Astrocyte of the hippocampus (primary cell): ENCODE results near the gene TTF1.

Experiments used
- DNase-seq: peaks from one replicate; pipeline ENCODE4 v3.0.0; 2011; ENCODE audit warnings: low read depth, low spot score

The TTF1 gene, protein sequence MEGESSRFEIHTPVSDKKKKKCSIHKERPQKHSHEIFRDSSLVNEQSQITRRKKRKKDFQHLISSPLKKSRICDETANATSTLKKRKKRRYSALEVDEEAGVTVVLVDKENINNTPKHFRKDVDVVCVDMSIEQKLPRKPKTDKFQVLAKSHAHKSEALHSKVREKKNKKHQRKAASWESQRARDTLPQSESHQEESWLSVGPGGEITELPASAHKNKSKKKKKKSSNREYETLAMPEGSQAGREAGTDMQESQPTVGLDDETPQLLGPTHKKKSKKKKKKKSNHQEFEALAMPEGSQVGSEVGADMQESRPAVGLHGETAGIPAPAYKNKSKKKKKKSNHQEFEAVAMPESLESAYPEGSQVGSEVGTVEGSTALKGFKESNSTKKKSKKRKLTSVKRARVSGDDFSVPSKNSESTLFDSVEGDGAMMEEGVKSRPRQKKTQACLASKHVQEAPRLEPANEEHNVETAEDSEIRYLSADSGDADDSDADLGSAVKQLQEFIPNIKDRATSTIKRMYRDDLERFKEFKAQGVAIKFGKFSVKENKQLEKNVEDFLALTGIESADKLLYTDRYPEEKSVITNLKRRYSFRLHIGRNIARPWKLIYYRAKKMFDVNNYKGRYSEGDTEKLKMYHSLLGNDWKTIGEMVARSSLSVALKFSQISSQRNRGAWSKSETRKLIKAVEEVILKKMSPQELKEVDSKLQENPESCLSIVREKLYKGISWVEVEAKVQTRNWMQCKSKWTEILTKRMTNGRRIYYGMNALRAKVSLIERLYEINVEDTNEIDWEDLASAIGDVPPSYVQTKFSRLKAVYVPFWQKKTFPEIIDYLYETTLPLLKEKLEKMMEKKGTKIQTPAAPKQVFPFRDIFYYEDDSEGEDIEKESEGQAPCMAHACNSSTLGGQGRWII

DNA sequence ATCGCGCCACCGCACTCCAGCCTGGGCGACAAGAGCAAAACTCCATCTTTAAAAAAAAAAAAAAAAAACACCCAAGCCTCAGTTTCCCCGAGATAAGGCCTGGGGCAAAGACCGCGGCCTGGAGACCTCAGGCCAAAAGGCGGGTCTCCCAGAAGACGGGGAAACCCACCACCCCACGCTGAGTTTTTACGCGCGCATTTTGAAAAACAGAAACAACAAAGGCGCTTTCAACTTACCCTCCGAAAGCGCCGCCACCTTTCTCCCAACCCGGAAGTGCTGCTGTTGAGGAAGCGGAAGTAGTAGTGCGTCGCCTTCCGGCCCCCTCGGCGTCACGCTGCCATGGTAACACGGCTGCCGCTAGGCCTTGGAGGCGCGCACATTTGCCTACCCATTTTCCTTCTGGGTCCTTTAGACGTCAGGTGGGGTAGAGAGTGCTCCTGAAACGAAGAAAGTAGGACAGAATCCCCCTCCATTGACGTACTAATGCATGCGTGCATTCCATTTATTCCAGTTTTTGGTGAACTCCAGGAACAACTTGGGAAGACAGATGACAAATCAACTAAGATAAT is at the start of gene TTF1:
Gene TTF1, minus strand, starts transcription at position 287 of the 569 bp plus-strand sequence. CDS start 4,019 bp downstream, outside the sequence.
- peak; percentile 94 for DNase-seq

DNA sequence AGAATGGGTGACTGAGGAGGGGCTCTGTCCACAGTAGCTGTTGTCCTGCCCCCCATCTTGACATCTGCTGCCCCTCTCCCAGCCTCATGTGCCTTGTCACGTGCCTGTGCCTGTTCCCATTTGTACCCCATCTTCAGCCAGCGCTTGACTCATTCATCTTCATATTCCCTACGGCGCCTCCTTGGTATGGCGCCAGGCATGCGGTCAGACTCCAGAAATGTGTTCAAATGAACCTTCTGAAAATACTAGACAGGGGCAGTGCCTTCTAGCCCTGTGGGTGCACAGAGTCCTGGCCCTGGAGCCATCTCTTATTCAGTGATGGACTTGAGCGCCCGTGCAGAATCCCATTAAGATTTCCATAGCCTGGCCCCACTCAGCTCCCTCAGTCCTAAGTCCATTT is 49.6 kb upstream of the TTF1 start:
- no peak for DNase-seq

- DNase-seq: no peak
Measured at GRCh38 chr9:132451276-132451675, 44.6 kb upstream of the TTF1 start.

DNA sequence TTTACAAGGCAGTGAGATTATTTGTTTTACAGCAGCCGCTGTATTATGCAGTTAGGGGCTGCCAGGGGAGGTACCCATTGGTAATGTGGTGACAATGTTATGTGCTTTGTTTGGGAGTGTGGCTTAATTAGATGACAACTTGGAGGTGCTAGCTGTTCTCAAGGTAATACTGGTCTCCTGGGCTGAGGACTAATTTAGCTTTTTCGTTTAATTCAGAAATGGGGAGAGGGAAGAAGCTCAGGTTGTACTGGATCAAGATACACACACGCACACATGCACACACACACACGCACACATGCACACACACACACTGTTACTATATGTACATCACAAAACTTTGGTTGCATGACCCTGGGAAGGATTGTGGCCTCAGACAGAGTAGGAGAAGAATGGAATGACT is 41.3 kb upstream of the TTF1 start:
- DNase-seq: no peak

DNA sequence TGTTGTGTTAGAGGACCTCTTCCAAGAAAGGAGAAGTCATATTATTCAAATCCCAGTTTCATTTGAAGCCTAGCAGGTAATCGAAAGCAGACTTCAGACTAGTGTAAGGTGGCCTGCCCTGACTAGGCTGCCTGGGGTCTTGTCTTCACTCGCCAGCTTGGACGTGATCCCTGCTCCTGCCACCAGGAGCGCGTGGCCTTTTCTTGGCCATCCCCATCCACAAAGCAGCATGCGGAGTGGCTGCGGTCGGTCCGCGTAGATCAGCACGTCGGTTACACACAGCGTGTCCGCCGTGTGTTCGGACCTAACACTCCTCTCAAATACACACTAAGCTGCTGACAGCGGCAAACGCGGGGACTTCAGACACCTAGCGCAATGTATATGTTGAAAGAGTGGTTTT is 40.7 kb upstream of the TTF1 start:
- no peak for DNase-seq

GRCh38 chr9:132446887-132447286 is 40.2 kb upstream of the TTF1 start:
- no peak for DNase-seq

GRCh38 chr9:132443951-132444607 is 37.4 kb upstream of the TTF1 start:
- no peak for DNase-seq

DNA sequence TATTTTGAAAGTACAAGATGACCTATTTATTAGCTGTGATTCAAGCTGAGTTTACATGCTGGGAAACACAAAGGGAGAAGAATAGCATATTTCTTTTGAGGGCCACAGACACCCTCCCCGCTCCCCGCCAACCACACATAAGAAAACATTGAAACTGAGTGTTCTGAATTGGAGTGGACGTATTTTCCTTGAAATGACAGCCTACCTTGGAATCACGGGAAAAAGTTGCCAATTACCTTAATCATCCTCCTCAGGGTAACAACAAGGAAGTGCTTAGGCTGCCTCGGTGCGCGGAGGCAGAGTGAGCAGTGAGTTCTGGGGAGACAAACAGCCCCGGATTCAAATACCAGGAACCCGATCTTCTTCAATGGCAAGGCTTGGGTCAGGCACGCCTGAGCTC is 34.8 kb upstream of the TTF1 start:
- no peak for DNase-seq

DNA sequence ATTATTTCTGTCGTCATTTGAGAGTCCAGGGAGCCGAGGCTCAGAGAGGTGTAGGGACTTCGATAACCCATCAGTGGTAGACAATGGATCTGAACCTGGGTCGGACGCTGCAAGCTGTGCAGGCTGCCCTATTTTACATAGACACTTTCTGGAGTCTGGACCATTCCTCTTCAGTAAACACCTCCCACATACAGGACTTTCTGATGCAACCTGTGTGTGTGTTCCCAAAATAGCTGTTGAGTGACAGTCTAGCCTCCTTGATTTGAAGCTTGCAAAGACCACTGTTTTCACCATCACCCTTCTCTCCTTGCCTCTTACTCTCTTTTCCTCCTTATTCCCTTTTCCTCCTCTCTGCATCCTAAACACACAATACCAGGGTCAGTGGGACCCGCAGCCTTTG is 34.1 kb upstream of the TTF1 start:
- no peak for DNase-seq

DNA sequence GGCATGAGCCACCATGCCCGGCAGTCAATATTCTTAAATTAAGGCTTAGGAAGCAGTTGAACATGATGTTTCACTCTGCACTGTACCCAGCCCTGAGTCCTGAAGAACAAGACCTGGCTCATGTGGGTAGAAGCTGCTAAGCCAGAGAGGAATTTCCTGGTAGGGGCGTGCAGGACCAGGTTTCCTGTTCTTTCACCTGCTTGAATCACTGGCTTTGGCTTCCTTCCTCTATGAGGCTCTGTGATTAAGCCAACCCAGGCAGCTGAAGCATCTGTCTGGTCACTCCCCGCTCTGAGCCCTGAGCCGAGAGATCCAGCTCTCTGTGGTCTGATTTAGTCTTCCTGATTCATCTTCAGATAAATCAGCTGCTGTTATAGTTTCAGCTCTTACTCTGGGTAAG is 32.5 kb upstream of the TTF1 start:
- DNase-seq: no peak

- DNase-seq: no peak
Measured at GRCh38 chr9:132434881-132435280, 28.2 kb upstream of the TTF1 start.

GRCh38 chr9:132430998-132431397 is 24.4 kb upstream of the TTF1 start:
- no peak for DNase-seq

DNA sequence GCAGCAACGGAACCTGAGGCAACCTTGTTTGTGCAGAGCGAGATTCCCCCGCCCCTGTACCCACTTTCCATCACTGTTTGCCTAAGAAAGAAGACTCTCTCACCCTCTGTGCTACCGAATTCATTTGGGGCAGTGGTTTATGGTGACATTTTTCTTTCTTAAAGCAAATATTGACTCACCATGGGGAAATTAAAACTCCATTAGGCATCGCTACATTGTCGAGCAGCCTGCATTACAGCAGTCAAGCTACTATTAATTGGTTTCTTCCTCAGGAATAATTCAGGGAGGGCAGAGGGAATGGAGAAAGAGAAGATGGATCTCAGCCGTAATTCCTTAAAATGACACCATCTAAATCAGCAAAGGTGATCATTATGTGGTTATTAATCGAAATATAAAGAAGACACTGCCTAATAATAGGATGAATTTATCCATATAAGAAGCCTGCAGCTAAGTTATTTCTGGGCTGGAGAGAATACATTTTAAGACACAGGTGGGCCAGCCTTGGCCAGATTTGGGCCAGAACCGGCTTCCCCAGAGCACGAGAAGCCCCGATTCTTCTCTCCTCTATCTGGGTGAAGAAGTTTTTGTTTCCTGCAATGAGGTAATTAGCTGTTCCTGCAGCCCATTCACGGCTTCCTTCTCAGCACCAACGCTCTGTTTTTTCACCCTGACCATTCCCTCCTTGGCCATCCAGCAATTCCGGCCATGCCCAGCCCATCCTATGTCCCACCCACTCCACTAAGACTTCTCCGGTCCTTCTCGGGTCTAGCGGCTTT is 20.2 kb upstream of the TTF1 start:
- no peak for DNase-seq

DNA sequence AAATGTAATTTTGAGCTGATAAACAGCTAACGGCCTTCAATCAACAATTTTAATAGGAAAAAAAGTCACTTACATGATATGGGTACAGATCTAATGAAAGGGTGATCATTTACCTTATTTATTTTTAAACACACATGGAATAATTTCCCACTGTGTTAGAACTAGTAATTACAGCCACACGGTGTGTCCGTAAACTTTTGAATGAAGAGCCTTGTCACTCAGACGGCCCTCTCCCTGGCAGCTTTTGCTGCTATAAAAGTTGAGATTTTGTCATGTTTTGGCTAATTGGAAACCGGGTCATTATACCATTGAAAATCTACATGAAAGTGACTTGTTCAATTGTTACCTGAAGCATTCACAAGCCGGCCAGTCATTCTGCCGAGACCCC is 19.0 kb upstream of the TTF1 start:
- no peak for DNase-seq

DNA sequence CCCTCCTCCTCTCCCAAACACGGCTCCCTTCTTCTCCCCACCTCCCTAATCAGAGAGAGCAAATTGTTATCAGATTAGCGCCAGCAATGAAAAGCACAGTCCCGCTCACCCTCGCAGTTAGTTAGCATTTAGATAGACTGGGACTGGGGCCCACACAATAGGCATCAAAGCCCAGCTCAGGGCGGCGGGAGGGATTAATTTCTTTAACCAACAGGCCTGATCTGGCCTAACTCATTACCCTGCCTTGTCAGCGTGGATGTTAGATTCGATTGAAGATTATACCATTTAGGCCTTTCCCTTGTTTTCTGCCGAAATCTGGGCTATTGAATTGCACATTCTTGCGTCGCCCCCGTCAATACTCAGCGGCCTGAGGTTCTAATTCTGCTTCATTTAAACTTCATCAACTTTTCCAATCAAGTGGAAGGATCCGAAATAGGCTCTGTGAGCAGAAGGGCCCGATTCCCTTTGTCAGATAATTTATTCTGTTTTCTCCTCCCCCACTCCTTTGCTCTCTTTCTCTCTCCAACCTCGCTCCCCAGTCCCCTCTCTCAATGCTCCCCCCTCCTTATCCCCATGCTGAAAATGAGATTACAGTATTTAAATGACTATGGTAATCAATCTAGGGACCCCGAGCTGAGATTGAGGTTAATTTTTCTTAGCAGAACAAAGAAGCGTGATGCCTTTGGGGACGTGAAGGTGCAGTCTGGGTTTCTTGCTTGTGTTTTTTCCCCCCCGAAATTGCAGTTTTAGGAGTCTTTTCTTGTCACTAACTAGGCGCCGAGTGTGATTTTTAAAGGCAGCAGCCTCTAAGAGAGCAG is 18.4 kb upstream of the TTF1 start:
- no peak for DNase-seq

- no peak for DNase-seq
Measured at GRCh38 chr9:132423503-132423902, 16.9 kb upstream of the TTF1 start.

DNA sequence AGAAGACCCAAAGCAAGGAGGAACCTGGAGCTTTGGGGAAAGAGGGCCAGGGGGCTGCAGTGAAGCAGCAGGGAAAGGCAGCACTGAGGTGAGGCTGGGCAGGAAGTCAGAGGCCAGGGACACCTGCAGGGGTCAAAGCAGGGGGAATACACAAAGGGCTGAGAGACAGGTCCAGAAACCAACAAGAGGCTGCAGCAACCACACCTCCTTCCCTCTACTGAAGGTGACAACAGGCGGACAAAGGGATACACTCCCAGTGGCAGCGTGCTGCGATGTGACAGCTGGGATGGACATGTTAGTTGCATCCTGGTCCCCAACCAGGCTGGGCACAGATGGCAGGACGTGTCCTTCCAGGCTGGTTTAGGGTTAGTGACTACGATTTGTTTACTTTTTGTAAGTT is 15.9 kb upstream of the TTF1 start:
- DNase-seq: no peak

GRCh38 chr9:132418726-132419363 is 12.2 kb upstream of the TTF1 start:
- DNase-seq: no peak

DNA sequence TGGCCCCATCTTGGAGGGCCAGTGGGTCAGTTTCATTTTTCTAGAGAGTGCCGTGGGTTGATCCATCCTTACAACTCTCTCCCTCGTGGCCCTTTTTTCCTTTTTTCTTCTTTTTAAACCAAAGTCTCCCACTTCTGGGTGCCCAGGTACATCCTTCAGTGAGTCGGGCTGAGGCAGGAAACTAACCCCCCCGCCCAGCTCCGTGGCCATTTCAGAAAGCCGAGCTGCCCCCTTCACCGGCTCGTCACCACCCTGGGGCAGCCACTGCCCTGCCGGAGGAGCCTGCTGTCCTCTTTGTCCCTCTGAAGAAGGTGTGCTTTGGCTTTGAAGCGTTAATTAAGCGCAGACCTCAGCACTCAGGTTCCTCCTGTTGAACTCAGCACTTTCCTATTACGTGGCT is 8.5 kb upstream of the TTF1 start:
- DNase-seq: no peak

DNA sequence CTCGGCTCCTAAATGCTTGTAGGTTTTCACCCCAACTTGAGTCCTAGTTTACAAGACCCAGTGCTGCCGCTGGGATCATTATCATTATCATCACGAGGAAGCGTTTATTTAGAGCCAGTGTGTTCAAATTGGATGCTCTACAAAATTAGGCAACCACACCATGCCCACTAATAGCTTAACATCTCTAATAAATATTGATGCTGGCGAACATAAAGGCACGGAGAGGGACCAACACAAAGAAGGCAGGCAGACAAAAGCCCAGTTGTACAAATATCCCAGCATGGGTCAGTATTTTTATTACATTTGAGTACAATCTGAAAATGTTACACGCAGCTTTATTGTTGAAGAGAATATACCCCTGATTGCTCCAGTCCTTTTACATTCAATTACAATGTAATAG is 8.1 kb upstream of the TTF1 start:
- no peak for DNase-seq
